ENCODE measurements around the gene TAS2R41.
"Not testable (repeated sequence)": the region's sequence is repeated elsewhere in the genome, so short reads cannot be mapped to it uniquely, and the experiment has no call there.

TAS2R41 gene

DNA sequence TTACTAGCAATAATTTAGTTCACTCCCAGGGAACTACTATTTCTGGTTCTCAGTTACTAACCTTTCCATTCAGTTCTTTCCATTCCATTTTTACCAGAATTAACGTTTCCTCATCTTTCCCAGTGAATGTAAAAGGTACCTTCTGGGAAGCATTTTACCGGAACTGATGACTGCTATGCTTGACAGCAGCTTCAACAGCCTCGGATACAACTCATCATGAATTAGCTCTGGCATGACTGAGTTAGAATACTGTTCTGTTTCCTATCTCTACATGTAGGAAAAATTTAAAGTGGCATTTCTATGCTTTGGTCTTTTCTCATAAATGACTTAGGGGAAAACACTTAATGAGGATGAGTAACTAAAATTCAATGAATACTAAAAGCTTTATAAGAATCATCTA lies 18.6 kb downstream of the TAS2R41 start:
- DNase-seq, result no peak

DNA sequence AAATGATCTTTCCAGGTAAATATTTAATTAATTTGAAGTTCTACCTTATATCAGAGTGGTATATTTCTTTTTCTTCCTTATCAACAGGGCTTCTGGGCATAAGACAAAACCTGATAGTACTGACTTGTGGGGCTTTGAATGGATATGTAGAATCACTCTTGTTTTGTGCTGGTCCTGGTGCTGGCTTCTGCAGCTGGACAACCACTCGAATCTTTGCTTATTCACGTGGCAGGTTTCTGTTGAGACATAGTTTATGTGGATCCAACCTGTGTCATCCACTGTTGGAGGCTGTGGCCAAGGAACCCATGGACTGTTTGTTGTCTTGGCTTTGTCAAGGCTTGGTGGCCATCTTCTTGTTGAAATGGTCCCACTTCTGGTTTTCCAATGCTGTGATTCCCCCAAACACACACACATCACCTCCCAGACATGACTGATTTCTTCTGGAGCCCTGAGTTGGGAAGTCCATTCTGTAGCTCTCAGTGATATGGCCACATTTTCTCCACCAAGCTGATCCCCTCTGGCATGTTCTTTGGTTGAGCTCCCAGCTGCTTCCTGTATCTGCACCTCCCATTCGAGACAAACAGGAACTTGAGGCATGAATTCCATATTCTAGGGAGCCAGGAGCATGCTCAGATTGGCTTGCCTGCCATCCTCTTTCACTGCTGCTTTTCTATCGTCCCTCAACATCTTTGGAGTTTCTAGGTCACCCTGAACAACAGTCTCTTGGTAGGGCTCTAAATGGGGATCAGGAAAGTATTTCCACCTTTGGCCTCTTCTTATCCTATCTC lies 19.5 kb downstream of the TAS2R41 start:
- DNase-seq, result no peak

DNA sequence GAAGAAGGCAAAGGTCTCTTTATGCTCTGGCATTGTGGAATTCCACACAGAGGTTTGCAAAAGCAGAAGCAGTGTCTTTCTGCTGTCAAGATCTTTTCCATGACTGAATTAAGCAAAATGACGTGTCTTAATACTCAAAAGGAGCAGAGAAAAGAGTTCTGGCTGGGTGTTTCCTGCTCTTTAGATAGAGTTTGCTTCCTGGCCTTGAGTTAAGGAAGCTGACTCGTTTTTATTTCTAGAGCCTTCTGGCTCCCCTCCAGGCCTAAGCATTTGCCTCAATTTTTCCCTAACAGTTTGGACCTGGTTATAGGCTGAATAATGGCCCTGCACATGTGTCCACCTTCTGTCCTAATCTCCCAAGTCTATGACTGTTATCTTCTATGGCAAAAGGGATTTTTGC lies 21.6 kb downstream of the TAS2R41 start:
- no peak for DNase-seq

DNA sequence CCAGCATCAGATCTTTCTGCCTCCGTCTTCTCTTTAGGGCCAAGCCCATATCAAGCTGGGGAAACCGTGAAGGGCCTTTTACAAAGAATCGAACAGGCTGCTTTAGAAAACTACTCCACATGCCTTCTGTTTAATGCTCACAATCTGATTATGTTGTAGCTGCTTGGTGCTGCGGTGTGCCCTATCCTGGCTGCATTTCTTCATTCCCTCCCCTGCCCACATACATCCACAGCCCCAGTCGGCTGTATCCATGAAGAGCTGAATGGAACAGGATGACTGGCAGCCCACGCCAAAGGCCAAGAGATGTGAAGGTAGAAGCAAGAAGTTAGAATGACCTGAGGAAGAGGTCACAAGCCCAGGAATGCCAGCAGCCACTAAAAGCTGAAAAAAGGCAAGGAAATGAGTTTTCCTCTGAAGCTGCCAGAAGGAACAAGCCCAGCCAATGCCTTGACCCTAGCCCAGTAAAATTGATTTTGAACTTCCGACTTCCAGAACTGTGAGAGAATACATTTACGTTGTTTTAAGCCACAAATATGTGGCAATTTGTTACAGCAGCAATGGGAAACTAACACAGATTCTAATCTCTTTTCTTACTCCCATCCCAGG lies 22.2 kb downstream of the TAS2R41 start:
- no peak for DNase-seq

DNA sequence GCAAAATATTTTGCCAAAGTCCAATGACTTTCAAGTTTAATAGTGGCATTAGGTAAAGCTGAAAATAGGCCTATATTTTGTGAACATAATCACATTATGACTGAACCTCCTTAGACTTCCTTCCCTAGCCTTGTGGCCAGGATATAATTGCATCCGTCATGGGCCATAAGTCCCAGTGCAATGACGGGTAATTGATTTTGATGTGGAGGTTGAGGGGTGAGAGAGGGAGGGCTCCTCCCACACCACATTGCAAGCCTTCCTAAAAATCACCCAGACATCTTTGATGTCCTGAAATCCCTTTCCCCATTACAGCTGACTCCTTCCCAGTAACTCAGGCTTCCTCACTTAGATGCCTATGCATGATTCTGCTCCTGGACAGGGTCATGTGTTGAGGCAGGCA lies 25.6 kb downstream of the TAS2R41 start:
- DNase-seq, result no peak

DNA sequence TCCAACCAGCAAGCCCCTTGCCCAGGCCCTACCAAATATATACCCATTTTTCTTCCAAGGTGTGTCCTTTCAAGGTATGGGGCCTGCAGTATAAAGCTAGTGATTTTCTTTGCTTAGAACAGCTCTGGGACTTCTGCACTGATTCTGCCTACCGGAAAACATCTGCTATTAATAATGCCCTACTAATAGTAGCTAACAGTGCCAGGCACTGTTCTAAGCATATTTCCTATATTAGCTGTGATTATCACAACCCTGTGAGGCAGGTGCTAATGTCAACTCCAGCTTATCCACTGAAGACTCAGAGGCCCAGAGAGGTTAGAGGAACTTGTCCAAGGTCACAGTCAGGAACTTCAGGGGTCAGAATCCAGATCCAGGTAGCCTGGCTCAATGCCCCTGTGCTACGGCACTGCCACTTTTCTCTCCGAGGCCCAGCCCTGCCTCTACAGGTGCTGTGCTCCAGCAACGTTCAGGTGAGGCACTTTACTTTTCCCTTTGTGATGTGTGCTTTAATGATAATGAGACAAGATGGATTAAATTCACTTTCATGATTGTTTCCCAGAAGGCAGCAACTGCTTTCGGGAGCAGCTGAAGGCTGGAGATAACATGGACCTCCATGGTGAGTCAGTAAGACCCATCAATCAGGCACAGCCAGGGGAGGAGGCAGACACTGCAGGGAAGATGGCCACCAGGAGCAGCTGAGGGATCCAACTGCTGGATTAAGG lies 26.7 kb downstream of the TAS2R41 start:
- DNase-seq, result no peak

DNA sequence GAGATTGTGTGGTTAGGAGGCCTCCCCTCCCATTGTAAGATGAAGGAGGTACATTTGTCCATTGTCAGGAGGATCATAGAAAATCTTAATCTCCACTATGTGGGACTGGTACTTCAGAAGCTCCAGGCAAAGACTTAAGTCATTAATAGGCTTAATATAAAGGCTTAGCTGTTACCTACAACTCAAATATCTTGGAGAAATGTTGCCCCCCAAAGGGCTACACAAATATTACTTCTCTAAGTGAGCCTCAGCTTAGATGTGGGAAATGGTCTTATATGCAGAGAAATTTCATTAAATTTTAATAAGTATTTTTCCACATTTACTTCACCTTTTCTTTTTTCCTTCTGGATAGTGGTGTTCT lies 27.2 kb downstream of the TAS2R41 start:
- DNase-seq, result no peak

DNA sequence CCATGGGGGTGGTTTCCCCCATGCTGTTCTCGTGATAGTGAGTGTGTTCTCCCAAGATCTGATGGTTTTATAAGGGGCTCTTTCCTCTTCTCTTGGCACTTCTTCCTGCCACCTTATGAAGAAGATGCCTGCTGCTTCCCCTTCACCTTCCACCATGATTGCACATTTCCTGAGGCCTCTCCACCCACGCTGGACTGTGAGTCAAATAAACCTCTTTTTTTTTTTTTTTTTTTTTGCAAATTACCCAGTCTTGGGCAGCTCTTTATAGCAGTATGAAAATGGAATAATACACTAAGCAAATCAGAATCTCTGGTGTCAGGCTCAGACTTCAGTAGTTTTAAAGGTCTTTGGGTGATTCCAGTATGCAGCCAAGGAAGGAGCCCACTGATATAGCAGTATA lies 28.2 kb downstream of the TAS2R41 start:
- no peak for DNase-seq

DNA sequence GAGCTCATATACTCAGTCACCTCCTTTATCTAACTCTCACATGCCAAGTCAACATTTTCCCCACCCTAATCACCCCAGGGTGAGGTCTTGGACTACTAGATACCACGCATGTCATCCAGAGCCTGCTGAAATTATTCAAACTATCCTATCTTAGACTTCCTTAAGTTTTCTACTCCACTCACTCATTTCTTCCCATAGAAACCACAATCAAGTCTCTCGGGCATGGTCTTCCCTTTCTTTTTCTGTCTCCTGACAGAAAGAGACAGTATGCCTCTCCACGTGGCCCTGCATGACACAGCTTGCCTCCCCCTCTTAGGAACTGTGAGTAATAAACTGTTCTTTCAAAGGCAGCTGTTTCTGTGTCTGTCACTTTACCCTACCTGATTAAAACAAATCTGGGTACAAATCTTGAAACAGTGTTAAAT lies 29.4 kb downstream of the TAS2R41 start:
- no peak for DNase-seq

DNA sequence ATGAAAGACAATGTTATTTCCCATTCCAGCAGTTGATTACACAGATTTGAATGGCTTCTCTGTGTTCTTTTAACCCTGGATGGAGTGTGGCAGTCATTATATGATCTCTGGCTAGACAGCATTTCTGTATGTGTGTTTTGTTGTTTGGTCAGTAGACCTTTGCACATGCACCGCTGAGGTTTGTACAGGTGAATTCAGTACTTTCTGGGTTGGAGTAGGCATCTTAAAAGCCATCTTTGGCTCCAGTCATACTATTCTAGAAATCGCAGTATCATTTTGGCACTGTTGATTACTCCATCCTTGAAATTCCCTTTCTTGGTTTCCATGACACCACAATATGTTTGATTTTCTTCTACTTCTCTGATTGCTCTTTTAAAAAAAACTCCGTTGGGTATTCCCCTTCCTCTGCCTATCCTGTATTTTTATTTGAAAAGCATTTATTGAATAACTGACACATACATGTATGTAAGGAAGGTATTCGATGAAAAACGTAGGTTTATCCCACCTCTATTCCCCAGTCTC lies 29.9 kb downstream of the TAS2R41 start:
- DNase-seq, result no peak

DNA sequence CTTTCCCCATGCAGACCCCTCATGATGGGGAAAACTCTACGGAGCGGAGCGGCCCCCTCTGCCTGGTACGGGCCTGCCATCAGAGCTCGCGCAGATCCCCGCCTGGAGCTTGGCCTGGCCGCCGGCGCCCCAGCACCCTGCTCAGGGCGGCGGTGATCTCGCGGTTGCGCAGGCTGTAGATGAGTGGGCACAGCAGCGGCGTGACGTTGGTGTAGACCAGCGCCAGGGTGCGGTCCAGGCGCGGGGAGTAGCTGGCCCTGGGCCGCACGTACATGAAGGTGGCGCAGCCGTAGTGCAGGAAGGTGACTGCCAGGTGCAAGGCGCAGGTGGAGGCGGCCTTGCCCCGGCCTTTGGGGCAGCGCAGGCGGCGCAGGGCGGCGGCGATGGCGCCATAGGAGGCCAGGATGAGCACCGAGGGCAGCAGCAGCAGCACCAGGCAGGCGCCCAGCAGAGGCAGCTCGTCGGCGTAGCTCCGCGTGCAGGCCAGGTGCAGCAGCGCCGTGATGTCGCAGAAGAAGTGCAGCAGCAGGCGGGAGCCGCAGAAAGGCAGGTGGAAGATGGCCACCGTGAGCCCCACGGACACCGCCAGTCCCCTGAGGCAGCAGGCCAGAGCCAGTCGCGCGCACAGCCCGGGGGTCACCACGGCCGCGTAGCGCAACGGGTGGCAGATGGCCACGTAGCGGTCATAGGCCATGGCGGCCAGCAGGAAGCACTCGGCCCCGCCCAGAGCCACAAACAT lies 33.4 kb downstream of the TAS2R41 start:
- no peak for DNase-seq

DNA sequence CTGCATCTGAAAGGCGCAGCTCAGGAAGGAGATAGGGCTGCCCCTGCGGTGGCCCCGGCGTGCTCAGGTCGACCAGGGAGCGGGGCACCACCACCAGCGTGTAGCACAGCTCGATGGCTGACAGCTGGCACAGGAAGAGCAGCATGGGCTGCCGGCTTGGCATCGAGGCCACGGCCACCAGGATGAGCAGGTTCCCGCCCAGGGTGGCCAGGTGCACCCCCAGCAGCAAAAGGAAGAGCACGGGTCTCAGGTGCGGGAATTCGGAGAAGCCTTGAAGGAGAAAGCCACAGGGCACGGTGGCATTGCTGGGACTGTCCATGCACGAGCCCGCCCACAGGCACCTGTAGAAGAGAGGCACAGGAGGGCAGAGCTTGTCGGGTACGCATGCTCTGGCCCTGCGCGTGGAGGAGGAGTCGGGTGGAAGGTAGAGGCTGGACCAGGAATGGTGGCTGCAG lies 33.9 kb downstream of the TAS2R41 start:
- DNase-seq, result no peak

DNA sequence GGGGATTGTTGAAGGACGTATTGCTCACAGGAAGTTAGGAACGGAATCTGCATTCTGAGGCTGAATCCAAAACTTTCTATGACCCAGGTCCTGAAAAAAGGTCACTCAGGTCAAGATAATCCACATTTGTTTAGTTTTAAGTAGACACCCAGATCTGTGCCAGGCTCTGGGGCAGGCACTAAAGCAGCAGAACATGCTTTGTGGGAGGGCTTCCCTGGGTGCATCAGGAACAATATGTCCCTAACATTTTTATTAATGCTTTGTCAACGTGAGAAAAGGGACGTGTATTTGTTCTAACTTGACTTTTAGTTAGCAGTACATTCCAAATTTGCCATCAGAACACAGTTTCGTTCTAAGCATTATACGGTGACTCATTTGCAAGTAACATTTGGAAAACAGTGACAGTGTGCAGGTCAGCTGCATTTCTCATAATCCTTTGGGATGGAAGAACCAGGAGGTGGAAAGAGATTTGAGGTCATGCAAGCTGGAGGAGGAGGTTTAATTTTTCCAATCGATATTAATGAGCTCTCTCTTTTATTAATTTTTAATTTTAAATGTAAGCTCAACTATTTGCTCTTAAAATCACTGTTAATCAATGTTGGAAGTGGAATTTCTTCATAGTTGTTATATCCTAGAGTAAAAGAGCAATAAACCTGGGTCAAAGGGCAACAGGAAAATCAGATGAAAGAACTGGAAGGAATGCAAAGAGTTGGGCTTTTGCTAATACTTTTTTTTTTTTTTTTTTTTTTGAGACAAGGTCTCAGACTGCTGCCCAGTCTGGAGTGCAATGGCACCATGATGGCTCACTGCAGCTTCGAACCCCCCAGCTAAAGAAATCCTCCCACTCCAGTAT lies 35.0 kb downstream of the TAS2R41 start:
- DNase-seq, result no peak

DNA sequence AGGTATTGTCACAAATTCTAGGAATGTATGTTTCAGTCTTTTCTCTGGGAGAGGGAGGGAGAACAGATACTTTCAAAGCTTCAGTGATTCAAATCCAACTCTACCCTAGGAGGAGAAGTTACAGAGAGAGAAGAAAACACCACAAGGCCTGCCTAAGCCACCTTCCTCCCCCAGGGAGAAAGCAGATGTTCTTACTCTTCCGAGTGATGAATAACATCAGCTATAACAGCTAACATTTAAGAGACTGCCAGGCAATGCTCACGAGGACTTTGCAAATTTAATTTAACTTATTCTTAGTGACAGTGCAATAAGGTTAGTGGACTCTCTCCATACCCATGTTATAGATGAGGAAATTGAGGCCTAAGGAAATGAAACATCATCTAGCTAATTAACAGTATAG lies 36.8 kb downstream of the TAS2R41 start:
- no peak for DNase-seq

DNA sequence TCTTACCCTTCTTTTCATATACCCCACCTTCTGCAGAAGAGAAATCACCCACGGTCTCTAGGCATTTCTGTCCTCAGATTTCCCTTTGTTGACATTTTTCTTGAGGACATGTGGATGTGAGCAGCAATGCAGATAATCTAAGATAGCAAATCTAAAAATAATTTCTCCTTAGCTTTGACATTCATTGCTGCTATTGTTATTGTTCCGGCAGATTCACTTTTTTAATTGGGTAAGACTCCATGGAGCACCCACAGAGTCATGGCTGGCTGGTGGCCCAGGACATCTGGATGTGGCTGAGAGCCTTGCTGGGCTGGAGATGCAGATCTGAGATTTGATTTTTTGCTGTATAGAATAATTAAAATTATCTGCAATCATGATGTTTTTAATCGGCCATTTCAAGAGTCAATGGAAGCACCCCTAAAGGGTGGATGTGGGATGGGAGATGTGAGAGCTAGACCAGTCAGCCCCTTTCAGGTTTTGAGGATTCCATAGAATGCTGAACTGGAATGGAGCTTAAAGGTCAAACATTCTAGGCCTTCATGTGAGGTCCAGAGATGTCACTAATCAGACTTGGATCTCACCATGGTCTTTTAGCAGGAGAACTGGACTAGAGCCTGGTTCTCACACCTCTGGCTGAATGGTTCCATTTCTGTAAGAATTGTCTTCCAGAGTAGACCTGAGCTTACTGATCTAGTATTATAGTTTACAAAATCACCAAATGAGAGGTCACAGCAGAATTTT lies 37.5 kb downstream of the TAS2R41 start:
- DNase-seq, result no peak

DNA sequence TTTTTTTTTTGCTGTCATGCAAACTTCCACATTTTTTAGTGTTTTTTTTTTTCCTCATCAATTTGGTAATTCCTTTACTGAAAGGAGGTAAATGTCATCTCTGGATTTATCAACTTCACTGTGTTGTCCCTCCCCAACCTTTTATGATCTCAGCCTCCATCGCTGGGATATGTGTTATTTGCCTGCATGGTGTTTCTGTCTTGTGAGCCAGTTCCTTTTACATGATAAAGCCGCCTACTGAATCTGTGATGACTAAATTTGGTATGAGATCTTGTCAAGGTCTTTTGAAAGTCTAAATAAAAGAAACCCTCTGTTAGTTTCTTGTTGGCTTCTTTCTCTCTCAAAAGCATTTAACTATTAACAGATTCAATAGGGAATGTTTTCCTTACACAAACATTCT lies 39.3 kb downstream of the TAS2R41 start:
- DNase-seq, result no peak

DNA sequence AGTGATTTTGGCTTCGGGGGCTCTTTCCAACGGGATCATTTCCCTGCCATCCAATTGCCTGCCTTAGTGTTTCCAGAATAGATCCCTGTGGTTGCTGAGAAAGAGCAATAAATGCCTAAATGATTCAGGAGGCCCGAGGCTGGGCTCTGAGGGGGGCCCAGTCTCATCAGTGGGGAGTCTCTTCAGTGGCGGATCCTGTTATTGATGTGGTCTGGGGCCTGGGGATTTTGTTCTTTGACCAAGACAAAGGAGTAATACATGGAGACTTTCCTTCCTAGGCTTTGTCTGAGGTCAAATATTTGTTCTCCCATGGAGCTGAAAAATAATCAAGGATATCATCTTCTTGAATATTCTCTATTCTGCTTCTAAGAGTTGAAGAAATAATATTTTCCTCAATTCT lies 40.8 kb downstream of the TAS2R41 start:
- DNase-seq, result no peak

DNA sequence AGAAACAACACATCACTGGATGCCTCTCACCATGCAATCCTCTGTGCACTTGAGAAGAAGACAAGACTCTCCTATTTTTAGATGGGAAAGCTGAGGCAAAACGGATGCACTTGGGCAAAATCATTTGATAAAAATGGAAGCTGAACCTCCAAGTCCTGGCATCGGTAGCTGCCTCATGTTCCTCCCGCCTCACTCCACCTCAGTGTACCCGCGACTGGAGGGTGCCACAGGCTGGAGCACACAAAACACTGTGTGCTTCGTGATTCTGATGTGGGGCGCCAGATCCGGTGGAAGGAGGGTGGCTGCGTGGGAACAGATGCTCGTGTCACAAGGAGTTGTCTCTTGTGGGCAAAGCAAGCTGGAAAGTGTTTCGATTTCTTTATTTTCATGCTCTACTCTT lies 41.3 kb downstream of the TAS2R41 start:
- DNase-seq, result no peak

DNA sequence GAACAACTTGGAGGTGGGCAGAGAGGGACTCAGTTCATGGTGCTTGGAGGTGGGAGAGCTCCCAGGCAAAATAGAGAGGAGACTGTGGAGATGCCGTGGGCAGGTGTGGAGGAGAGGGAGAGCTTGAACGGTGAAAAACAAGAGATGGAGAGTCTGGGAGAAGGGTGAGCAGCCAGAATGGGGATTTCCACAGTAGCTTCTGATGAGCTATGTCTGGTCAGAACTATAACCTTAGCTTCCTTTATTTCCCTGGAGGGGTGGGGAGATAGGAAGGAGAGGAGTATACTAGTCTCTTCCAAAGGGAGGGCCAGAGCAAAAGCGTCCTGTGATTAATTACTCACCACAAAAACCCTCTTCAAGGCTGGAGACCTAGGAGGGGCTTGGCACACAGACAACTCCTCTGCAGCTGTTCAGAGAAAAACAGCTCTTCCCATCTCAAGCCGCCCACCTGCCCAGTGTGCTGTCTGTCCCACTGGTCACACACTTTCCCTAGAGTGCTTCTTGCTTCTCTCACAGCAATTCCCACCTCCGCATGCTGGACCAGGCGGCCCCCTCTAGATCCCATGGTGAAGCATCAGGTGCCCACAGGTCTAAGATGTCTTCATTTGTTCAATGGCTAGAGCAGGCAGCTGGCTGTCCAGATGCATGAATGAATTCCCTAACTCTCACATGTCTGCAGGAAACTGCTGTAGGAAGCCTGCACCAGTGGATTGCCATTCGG lies 41.9 kb downstream of the TAS2R41 start:
- DNase-seq, result no peak

DNA sequence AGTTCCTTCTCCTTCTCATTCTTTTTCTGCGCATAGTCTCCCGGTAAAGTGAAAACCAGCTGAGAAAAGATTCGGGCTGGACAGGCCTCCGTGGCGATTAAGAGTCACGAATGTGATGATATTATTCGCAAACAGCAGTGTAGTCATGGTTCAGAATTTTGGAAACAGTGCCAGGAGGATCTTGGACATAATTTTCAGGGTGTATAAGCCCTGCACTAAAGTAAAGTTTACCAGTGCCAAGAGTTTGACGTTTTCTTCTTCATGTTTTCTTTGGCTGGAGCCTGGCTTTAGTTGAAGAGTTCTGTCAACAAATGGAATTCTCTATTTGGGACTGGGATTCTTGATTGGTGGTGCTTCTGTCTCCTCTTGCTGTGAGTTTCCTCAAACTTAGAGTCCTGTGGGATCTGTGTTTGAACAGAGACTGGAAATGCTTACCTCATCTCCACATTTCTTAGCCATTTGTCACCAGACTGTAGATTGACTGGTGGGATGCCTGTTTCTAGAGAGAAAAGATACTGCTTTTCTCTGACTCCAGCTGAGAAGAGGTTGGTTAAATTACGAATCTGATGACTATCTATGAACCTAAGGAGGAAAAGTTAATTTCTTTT lies 44.7 kb downstream of the TAS2R41 start:
- not testable (repeated sequence) for DNase-seq

All from stimulated activated CD4-positive, alpha-beta T cell treated with anti-CD3 and anti-CD28 coated beads, Interleukin-12 subunit alpha, Interleukin-12 subunit beta, amount 100 ng/mL, for 4 hours (primary cell).